Keratinocyte (primary cell): ENCODE results near the gene PIM3. TPM values are rescaled to one million over a fixed set of nuclear protein-coding genes. Genes with fewer than 3 reads are reported as not detected.

Experiments
- DNase-seq: peaks from one replicate; pipeline ENCODE4 v3.0.0-alpha.2; 2011; ENCODE audit warnings: low read depth, missing footprints, low spot score
- FAIRE-seq: peaks from 2 replicates; lab custom pipeline; 2011; peaks lifted over from hg19 to GRCh38; lab: Jason Lieb, UNC
- H2AFZ ChIP-seq: 2 replicates; pipeline ENCODE4 v1.6.0; 2012; ENCODE audit warnings: low read length, control low read depth, inconsistent platforms; ENCODE audit not compliant: control insufficient read depth
- H3K27ac ChIP-seq: 2 replicates; pipeline ENCODE4 v1.5.1; 2011; ENCODE audit warnings: low read length; ENCODE audit not compliant: control insufficient read depth, insufficient read depth
- H3K27me3 ChIP-seq: 3 replicates; pipeline ENCODE4 v1.6.0; 2011; ENCODE audit warnings: low read length; ENCODE audit not compliant: control insufficient read depth, insufficient read depth; ENCODE audit errors: extremely low read depth
- H3K36me3 ChIP-seq, 2 experiments: 2 replicates in 1 of 2; 3 replicates in 1 of 2; pipeline ENCODE4 v1.5.1; 2011; ENCODE audit warnings: low read length in 2 of 2, mild to moderate bottlenecking in 1 of 2; ENCODE audit not compliant: control insufficient read depth in 2 of 2, insufficient read depth in 2 of 2; ENCODE audit errors: extremely low read depth in 1 of 2
- H3K4me1 ChIP-seq: 3 replicates; pipeline ENCODE4 v1.5.1; 2011; ENCODE audit warnings: low read length; ENCODE audit not compliant: control insufficient read depth, insufficient read depth; ENCODE audit errors: extremely low read depth
- H3K4me2 ChIP-seq: 3 replicates; pipeline ENCODE4 v1.6.0; 2011; ENCODE audit warnings: low read depth, low read length; ENCODE audit not compliant: control insufficient read depth, insufficient read depth; ENCODE audit errors: extremely low read depth
- H3K4me3 ChIP-seq, 3 experiments: fragments of 200-600 bp in 1 of 3; sonication (generic) in 1 of 3; 2 replicates in 2 of 3; 3 replicates in 1 of 3; pipeline ENCODE4 v1.5.1; 2011 to 2016; ENCODE audit warnings: low read length in 3 of 3, mild to moderate bottlenecking in 3 of 3, control low read depth in 2 of 3, inconsistent platforms in 1 of 3, low read depth in 1 of 3, mixed read lengths in 1 of 3, mixed run types in 1 of 3, moderate library complexity in 1 of 3; ENCODE audit not compliant: control insufficient read depth in 2 of 3, insufficient read depth in 2 of 3; ENCODE audit errors: extremely low read depth in 1 of 3
- H3K79me2 ChIP-seq: 2 replicates; pipeline ENCODE4 v1.6.0; 2012; ENCODE audit warnings: low read length; ENCODE audit not compliant: control insufficient read depth, insufficient read depth
- H3K9ac ChIP-seq: 3 replicates; pipeline ENCODE4 v1.6.0; 2011; ENCODE audit warnings: low read length; ENCODE audit not compliant: control insufficient read depth, insufficient read depth; ENCODE audit errors: extremely low read depth
- H3K9me1 ChIP-seq: 3 replicates; pipeline ENCODE4 v1.6.0; 2011; ENCODE audit warnings: low read length; ENCODE audit not compliant: control insufficient read depth, insufficient read depth; ENCODE audit errors: extremely low read depth
- H3K9me3 ChIP-seq: 2 replicates; pipeline ENCODE4 v1.5.1; 2012; ENCODE audit warnings: low read depth, low read length; ENCODE audit not compliant: control insufficient read depth
- H4K20me1 ChIP-seq: 3 replicates; pipeline ENCODE4 v1.6.0; 2011; ENCODE audit warnings: low read length; ENCODE audit not compliant: control insufficient read depth, insufficient read depth; ENCODE audit errors: extremely low read depth
- EZH2 ChIP-seq: IDR thresholded peaks from one replicate; pipeline ENCODE4 v1.6.1; 2012; ENCODE audit warnings: inconsistent platforms, mild to moderate bottlenecking, low read length, moderate library complexity
- dilution Hi-C: fragments of 300-500 bp; cut with MboI; formaldehyde crosslinking; loops from one replicate; pipeline ENCODE4 v1.7.0; 2020; ENCODE audit warnings: low sequenced_read_pairs; ENCODE audit not compliant: extremely low pct_ligation_motif_present
- polyA plus RNA-seq, 5 experiments: library from polyadenylated mRNA; depleted of rRNA in 3 of 5; stranded (reverse) in 3 of 5; stranded (forward) in 1 of 5; unstranded in 1 of 5; fragments of >200 nt; gene quantifications; 1 replicate in 1 of 5; 2 replicates in 3 of 5; 3 replicates in 1 of 5; pipeline versions ENCODE4 v1.2.1 to v1.2.3, GENCODE V29; 2011 to 2012; ENCODE audit warnings: missing spikeins in 2 of 5, low read depth in 1 of 5, low replicate concordance in 1 of 5
- TF ChIP-seq, protein P1 (sequence below), 3 experiments: IDR thresholded peaks in 1 of 3; conservative IDR thresholded peaks in 1 of 3; optimal IDR thresholded peaks in 1 of 3; 2 replicates in 2 of 3; 3 replicates in 1 of 3; pipeline versions ENCODE3 to v1.5.1; 2011; ENCODE audit warnings: low read length in 3 of 3, mild to moderate bottlenecking in 3 of 3, moderate library complexity in 2 of 3, control low read depth in 1 of 3, inconsistent platforms in 1 of 3; ENCODE audit not compliant: insufficient read depth in 2 of 3; ENCODE audit errors: extremely low read depth in 1 of 3

PIM3 gene
- polyA plus RNA-seq, 1 donor (not counting 4 experiments of a cell fraction or from before 2014, with no cell fraction given), result 3.4 TPM

GRCh38 chr22:49961005-49961600 lies 531 bp downstream of the PIM3 start:
- H3K4me2 ChIP-seq, result peak overlapping the region; percentile 82
- H2AFZ ChIP-seq, result no peak overlapping the region
- peaks cover 6% of the 10 kb centered on the region for H4K20me1 ChIP-seq
- H3K27ac ChIP-seq, result peak overlapping the region; percentile 81
- dilution Hi-C loops, result no loop called here
- H3K4me1 ChIP-seq, result peaks cover 18% of the 10 kb centered on the region
- H3K4me3 ChIP-seq, result peak overlapping the region; percentile 65 to 79 (median 76)
- no peaks in the 10 kb centered on the region for H3K27me3 ChIP-seq
- H3K36me3 ChIP-seq, result peaks cover 10 to 16% of the 10 kb centered on the region in 2 experiments
- H3K9me3 ChIP-seq, result no peaks in the 10 kb centered on the region
- H3K79me2 ChIP-seq, result peaks cover 23% of the 10 kb centered on the region
- TF ChIP-seq, protein P1, sequence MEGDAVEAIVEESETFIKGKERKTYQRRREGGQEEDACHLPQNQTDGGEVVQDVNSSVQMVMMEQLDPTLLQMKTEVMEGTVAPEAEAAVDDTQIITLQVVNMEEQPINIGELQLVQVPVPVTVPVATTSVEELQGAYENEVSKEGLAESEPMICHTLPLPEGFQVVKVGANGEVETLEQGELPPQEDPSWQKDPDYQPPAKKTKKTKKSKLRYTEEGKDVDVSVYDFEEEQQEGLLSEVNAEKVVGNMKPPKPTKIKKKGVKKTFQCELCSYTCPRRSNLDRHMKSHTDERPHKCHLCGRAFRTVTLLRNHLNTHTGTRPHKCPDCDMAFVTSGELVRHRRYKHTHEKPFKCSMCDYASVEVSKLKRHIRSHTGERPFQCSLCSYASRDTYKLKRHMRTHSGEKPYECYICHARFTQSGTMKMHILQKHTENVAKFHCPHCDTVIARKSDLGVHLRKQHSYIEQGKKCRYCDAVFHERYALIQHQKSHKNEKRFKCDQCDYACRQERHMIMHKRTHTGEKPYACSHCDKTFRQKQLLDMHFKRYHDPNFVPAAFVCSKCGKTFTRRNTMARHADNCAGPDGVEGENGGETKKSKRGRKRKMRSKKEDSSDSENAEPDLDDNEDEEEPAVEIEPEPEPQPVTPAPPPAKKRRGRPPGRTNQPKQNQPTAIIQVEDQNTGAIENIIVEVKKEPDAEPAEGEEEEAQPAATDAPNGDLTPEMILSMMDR (optimal IDR thresholded peaks at IDR 0.05 in 1 of 3, IDR thresholded peaks at IDR 0.05 in 1 of 3, conservative IDR thresholded peaks at IDR 0.05 in 1 of 3; ENCODE audit: extremely low read depth in 1 of 3, insufficient read depth in 2 of 3, low read length in 3 of 3), result no peak
- TF ChIP-seq EZH2, result no peak
- no peak for DNase-seq
- FAIRE-seq, result no peak
- no peaks in the 10 kb centered on the region for H3K9me1 ChIP-seq
- H3K9ac ChIP-seq, result peak overlapping the region; percentile 88

GRCh38 chr22:49961601-49962011 lies 1.0 kb downstream of the PIM3 start:
- DNase-seq, result no peak
- peak overlapping the region; percentile 65 to 79 (median 76) for H3K4me3 ChIP-seq

More at GRCh38 chr22:49961601-49962011, 1.0 kb downstream of the PIM3 start:
- FAIRE-seq, result no peak
- peak overlapping the region; percentile 88 for H3K9ac ChIP-seq
- H3K4me1 ChIP-seq, result peaks cover 18% of the 10 kb centered on the region
- peaks cover 10 to 16% of the 10 kb centered on the region in 2 experiments for H3K36me3 ChIP-seq
- no peaks in the 10 kb centered on the region for H3K9me1 ChIP-seq
- H4K20me1 ChIP-seq, result peaks cover 6% of the 10 kb centered on the region
- H3K9me3 ChIP-seq, result no peaks in the 10 kb centered on the region
- no peak for TF ChIP-seq EZH2
- TF ChIP-seq, protein P1 (optimal IDR thresholded peaks at IDR 0.05 in 1 of 3, IDR thresholded peaks at IDR 0.05 in 1 of 3, conservative IDR thresholded peaks at IDR 0.05 in 1 of 3; ENCODE audit: extremely low read depth in 1 of 3, insufficient read depth in 2 of 3, low read length in 3 of 3), result no peak
- H3K4me2 ChIP-seq, result peak overlapping the region; percentile 82
- H2AFZ ChIP-seq, result no peak overlapping the region
- peaks cover 23% of the 10 kb centered on the region for H3K79me2 ChIP-seq
- peak overlapping the region; percentile 81 for H3K27ac ChIP-seq
- dilution Hi-C loops, result no loop called here
- H3K27me3 ChIP-seq, result no peaks in the 10 kb centered on the region
